Measurements from ENCODE around the gene LCNL1.
A peak's percentile ranks its signal among the peaks of the same experiment; 100 is the strongest.
"Not testable (repeated sequence)": the region's sequence is repeated elsewhere in the genome, so short reads cannot be mapped to it uniquely, and the experiment has no call there.

LCNL1 gene

DNA sequence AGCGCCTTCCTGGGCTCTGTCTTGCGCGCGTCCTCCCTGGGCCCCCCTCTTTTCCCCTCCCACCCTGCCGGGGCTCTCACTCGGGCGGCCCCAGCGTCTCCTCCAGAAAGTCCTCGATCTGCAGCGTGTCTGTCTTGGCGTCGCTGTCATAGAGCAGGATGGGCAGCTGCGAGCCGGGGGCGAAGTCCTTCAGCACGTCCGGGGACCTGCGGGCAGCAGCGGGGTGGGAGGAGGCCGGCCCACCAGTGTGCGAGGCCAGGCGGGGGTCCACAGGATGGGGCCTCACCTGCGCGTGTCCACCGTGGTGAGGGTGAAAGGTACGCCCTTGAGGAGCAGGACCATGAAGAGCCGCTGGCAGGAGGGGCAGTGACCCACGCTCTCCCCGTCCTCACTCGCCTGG is 12.6 kb downstream of the LCNL1 start:
- DNase-seq = no peak

- no peak for DNase-seq
Measured at GRCh38 chr9:136995772-136996311, 13.0 kb downstream of the LCNL1 start.

GRCh38 chr9:136996361-136997292 is 13.8 kb downstream of the LCNL1 start, which contains the start of gene CLIC3:
Gene CLIC3, minus strand, starts transcription at chr9:136996568. Its CDS starts 25 bp downstream, at chr9:136996543.
- DNase-seq = no peak

- no peak for DNase-seq
Measured at GRCh38 chr9:136997371-136997770, 14.6 kb downstream of the LCNL1 start.

DNA sequence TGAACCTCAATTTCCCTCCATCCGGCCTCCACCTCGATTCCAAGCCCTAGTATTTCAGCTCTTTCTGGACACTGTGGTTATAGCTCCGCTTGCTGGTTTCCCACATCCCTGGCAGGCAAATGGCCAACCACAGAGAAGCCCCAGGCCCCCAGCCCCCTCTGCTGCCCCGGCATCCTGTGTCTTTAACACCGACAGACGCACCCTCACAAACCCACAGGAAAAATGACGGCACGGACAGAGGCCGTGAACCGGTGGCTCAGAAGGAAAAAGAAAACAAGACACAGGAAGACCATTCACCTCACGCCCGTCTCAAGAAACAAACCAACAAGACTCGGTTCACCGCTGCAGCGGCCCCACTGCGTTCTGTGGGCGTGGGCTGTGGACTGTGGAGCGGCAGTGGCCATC is 15.0 kb downstream of the LCNL1 start:
- DNase-seq = no peak

- DNase-seq = peak; percentile 39
Measured at GRCh38 chr9:137000177-137000930, 17.6 kb downstream of the LCNL1 start.

DNA sequence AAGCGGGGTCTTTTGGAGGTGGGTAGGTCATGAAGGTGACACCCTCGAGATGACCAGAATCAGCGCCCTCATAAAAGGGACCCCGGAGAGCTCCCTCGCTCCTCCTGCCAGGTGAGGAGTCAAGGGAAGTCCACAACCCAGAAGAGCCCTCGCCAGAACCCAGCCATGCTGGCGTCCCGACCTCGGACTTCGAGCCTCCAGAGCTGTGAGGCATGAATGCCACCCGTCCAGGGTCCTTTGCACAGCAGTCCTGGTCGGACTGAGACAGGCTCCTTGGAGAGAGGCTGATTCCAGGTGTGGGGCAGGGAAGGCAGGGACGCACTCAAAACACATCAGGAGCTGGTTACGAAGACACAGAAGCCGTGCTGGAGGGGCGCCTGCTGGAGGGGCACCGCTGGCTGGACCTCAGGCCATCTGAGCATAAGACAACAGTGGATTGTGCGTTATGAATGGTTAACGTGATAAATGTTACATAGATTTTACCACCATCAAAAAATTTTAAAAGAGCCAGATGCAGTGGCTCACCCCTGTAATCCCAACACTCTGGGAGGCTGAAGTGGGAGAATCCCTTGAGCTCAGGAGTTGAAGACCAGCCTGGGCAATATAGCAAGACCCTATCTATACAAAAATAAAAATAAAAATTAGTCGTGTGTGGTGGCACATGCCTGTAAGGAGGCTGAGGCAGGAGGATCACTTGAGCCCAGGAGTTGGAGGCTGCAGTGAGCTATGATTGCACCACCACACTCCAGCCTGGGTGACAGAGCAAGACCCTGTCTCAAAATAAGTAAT is 19.3 kb downstream of the LCNL1 start:
- no peak for DNase-seq

DNA sequence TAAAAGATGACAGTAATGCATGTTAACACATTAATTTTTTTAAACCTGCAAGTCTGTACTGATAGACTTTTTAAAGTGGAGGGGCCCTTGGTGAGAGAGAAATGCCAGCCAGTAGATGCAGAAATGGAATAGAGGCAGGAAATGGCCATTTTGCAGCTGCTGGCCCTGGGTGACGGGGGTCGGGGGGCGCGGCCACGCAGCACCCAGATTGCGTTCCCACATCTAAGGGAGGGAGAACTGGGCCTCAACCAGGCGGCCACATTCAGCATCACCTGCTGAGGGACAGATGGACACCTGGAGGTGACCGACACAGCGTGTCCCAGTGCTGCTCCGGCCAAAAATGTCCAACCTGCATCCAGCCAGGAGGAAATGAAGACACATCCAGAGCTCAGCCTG is 19.9 kb downstream of the LCNL1 start:
- no peak for DNase-seq

DNA sequence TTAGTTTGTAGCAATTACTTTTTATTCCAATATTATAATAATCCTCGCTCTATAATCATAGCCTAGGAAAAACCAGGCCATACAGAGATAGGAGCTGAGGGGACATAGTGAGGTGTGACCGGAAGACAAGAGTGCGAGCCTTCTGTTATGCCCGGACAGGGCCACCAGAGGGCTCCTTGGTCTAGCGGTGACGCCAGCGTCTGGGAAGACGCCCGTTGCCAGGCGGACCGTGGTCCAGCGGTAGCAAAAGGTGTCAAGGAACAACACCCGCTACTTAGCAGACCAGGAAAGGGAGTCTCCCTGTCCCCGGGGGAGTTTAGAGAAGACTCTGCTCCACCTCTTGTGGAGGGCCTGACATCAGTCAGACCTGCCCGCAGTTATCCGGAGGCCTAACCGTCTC is 21.5 kb downstream of the LCNL1 start:
- DNase-seq = not testable (repeated sequence)

- no peak for DNase-seq
Measured at GRCh38 chr9:137006116-137007003, 23.6 kb downstream of the LCNL1 start.

DNA sequence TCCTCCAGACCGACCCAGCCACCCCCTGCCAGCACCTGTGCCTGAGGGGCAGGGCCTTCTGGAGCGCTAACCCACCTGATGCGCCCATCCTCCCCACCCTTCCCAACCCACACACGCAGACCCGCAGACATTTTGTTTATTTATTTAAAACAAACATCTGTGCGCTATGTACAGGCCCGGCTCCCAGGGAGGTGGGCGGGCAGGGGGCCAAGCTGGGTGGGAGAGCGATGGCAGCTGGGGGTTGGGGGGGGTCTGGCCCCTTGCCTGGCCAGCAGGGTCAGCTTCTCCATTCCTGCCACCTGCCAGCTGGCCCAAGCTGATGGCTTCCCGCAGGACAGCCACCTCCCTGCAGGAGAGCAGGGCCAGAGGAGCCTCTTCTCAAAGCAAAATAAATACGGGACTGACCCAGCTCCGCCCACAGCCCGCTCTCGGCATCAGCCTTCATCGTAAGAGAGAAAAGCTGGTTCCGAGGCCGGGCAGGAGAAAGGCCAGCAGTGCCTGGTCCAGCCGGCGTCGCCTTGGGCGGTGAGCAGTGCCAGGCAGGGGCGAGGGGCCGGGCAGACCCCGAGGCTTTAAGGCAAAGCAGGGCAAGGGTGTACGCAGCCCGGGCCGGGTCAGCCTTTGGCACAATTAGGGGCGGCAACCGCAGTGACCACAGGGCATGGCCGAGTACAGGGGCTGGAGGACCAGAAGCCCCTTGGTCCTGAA is 24.5 kb downstream of the LCNL1 start:
- no peak for DNase-seq

- no peak for DNase-seq
Measured at GRCh38 chr9:137007816-137008270, 25.1 kb downstream of the LCNL1 start.

- DNase-seq = no peak
Measured at GRCh38 chr9:137008312-137008711, 25.5 kb downstream of the LCNL1 start.

GRCh38 chr9:137009217-137009616 is 26.4 kb downstream of the LCNL1 start:
- DNase-seq = no peak

- no peak for DNase-seq
Measured at GRCh38 chr9:137009938-137010732, 27.3 kb downstream of the LCNL1 start.

DNA sequence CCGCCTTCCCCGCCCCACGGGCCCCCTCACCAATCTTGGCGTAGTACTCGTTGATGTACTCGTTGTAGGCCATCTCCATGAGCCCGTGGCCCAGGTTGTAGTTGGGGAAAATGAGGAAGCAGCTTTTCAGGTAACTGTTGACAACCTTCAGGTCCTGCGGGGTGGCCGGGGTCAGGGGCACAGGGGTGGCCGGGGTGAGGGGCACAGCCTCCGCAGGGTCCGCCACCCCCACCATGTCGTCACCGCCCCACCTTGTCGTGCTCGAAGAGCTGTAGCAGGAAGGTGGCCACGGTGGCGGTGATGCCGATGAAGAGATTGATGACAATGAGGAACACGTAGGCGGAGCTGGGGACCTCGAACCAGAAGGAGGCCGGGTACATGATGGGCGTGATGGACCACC is 28.4 kb downstream of the LCNL1 start:
- DNase-seq = no peak

DNA sequence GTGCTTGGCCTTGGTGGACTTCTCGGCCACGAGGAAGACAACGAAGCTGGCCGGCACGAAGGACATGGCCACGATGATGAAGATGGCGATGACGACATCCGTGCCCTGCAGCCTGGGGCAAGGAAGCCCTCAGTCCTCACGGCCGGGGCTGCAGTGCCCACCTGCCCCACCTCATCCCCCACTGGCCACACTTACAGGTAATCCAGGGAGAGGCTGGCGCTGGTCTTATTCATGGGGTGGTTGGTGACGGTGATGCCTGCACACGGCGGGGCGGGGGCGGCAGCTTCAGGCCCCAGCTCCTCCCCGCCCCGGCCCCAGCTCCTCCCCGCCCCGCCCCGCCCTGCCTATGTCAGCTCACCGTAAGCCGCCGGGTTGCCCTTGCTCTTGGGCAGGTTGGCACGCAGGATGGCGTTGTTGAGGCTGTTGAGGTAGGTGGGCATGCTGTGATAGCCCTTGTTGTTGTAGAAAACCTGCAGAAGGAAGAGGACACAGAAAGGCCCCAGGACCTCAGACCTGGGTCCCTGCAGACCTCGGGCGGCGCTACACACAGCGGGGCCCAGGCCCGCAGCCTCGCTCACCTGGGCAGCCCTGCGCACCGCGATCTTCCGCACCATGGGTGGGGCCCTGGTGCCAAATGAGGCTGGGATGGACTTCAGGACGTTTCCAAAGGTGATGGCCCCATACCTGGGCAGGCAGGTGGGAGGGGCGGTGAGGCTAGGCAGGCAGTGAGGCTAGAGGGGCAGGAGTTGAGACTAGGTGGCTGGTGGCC is 29.3 kb downstream of the LCNL1 start:
- DNase-seq = no peak

DNA sequence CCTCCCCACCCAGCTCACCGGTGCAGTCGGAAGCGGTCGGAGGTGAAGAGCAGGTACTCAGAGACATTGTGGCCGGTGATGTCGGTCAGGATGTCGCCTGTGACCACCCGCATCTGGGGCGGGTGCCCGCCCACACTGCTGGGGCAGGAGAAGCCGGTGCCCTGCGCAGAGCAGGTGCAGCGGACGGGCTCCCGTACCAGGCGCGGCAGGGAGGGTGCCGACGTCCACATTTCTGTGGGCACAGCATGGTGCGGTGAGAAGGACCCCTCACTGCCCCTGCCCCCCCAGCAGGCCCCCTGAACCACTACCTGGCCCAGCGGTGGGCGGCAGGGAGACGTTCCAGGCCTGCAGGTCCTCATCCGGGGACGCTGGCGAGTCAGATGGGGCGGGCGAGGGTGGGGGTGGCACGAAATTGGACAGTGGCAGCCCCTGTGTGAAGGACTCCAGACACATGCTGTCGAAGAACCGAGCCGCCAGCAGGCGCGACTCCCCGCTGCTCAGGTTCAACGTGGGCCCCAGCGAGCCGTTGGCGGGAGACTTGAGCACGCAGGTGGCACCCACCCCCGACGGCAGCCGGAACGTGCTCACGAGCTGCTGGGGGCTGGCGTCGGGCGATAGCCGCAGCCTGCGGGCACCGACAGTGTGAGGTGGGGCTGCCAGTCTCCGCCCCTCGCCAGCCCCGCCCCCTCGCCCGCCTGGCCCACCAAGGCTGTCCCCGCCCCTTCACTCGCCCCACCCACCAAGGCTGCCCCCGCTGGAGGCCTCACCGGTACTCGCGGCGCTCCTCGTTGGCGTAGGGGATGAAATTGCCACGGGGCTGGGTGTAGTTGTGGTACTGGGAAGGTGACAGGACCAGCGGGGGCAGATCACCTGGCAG is 30.1 kb downstream of the LCNL1 start:
- DNase-seq = no peak

Data from NK-92 treated with Interleukin-12 subunit alpha and Interleukin-12 subunit beta, amount 100 ng/mL, for 24 hours (cell line).